HG03097 (cell line): ENCODE results near the gene EPHB2.

Experiments used
- ATAC-seq: cut with Tn5 transposase; IDR thresholded peaks from one replicate; pipeline ENCODE4 v1.9.1; 2021; ENCODE audit not compliant: unreplicated experiment, low FRiP score

Gene EPHB2

DNA sequence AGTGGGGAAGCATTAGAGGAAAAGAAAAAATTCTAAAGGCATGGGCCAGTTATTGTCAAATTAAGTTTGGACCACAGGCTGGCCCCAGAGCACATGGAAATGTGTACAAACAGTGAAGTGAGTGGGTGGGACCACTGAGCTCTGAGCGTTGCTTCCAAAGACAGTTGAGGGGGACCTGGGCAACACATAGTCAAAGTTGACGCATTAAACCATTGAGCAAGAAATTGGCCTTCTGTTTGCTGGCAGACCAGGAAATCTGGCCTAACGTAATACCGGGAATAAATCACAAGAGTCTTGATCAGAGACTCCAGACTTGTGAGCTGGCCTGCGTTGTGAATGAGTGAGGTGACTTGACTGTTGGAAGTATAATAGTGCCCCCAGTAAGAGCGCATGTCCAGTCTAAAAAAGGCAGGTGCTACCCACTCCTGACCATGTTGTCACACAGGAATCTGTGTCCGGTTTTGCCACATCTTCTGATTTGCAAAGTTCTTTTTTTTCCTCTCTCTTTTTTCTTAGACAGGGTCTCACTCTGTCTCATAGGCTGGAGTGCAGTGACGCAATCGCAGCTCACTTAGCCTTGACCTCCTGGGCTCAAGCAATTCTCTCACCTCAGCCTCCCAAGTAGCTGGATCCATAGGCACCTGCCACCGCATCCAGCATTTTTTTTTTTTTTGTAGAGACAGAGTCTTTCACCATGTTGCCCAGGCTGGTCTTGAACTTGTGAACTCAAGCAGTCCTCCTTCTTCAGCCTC, 10.7 kb downstream of the EPHB2 start:
- no peak for ATAC-seq

- no peak for ATAC-seq
Observed at GRCh38 chr1:22722901-22723550, 12.4 kb downstream of the EPHB2 start.

DNA sequence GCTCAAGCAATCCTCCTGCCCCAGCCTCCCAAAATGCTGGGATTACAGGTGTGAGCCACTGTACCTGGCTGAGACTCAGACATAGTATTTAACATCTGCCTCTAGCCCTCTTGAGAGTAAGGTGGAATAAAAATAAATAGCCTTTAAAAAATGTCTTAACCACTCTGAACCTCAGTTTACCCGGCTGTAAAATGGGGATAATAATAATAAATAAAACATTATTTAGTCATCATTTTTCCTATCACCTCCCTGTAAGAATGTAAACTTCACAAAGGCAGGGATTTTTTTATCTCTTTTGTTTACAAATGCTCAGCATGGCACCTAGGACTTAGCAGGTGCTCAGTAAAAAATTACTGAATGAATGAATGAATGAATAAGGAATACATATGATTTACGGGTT, 17.2 kb downstream of the EPHB2 start:
- no peak for ATAC-seq

GRCh38 chr1:22728751-22729399, 18.2 kb downstream of the EPHB2 start:
- no peak for ATAC-seq

- no peak for ATAC-seq
Observed at GRCh38 chr1:22729400-22729773, 18.7 kb downstream of the EPHB2 start.

GRCh38 chr1:22729912-22730311, 19.3 kb downstream of the EPHB2 start:
- ATAC-seq: no peak

DNA sequence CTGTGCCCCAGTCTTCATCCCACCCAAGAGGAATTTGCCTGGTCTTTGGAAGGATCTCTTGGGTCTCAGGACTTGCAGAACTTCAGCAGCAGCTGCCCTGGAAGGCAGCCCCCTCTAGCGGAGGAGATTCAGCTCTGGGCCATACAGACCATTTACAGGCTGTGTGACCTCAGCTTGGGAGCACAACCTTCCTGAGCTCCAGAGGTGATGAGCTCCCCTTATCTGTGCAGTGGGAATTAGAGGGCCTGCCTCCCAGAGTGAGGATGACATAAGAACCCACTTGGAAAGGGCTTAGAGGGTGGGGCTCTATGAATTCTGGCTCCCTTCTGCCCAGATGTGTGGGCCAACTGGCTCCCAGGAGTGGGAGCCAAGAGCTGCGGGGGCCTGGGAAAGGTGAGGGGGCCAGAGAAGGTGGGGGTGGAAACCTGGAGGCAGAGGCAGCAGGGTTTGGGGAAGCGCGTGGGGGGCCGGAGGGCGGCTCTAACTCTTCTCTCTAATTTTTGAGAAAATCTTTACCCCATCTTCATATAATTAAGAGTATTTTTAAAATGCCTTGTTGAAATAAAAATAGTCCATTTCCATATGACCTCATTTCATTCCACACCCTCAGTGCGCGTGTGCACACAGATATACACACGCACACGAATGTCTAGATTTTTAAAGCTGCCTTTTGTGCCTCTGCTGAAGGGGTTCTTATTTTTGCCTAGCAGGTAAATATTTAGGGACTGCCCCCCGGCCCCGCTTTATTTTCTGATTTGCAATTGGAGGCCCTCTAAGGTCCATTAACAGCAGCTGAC, 21.5 kb downstream of the EPHB2 start:
- no peak for ATAC-seq

GRCh38 chr1:22733643-22734042, 23.0 kb downstream of the EPHB2 start:
- ATAC-seq: no peak

DNA sequence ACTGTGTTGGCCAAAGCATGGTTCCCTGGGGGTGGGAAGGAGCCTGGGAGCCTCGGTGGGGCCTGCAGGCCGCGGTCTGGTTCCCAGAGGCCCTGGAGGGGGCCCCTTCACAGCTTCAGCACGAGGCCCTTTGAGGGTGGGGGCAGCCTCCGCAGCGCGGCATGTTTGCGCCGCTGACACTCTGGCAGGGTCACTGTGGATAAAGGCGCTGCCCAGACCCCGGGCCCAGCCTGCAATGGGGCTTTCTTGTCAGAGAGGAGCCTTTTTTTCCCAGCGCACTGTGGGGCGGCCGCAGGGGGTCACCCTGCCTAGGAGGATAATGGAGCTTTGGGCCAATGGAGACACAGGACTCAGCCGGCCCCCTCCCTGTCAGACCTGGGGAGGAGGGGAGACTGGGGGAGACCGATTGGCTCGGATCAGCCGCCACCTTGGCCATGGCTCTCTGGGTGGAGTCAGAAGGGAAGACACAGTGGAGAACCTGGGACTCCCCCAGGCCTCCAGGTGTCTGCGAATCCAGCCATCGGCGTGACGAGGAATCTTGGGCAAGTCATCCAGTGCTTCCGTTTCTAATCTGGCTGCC, 26.0 kb downstream of the EPHB2 start:
- ATAC-seq: no peak

- ATAC-seq: no peak
Observed at GRCh38 chr1:22737374-22738068, 26.9 kb downstream of the EPHB2 start.

DNA sequence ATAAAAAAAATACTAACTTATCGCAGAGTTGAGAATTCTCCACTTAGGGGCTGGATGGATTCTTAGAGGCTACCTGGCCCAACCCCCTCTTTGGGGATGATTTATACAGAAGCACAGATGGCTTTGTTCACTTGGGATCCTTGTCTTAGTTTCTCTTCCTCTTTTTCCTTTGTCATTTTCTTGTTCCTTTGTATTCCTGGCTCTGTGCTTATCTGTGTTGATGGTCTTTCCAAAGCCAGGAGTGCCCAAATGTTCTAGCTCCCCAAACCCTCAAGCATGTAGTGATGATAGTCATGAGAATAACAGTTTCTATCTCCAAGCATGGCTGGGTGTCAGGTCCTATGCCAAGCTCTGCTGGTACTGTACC, 27.4 kb downstream of the EPHB2 start:
- no peak for ATAC-seq

GRCh38 chr1:22738522-22738921, 27.9 kb downstream of the EPHB2 start:
- no peak for ATAC-seq

DNA sequence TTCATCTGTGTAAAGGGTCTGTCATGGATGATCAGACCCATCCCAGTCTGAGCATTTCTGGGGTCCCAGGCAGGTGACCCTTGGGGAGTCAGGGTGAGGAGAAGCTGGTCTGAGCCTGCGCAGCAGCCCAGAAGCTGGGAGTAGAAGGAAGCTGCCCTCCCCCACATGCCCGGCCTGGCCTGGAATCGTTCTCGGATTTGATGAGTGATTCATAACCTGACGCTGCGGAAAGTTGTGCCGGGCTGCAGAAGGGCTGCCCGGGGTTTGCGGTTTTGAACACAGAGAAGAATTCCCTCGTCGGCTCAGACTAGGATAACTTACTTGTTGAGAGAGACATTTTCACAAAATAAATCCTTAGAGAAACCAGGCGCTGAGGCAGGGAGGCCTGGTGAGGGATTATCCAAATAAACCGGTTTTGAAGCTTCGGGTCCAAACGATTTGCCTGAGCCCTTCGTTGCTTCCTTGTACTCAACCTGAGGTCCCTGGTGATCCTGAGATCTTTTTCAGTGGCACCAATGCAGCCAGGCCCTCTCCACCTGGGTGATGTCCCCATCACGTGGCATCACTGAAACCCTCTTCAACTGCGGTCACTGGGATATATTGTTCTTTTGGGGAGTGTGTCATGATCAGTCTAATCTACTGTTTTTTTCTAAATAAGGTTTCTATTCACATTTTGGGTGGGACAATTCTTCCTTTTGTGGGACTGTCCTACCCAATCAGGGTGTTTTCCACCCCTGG, 29.2 kb downstream of the EPHB2 start:
- no peak for ATAC-seq

GRCh38 chr1:22741118-22741517, 30.5 kb downstream of the EPHB2 start:
- ATAC-seq: no peak

- ATAC-seq: no peak
Observed at GRCh38 chr1:22745669-22746585, 35.3 kb downstream of the EPHB2 start.

DNA sequence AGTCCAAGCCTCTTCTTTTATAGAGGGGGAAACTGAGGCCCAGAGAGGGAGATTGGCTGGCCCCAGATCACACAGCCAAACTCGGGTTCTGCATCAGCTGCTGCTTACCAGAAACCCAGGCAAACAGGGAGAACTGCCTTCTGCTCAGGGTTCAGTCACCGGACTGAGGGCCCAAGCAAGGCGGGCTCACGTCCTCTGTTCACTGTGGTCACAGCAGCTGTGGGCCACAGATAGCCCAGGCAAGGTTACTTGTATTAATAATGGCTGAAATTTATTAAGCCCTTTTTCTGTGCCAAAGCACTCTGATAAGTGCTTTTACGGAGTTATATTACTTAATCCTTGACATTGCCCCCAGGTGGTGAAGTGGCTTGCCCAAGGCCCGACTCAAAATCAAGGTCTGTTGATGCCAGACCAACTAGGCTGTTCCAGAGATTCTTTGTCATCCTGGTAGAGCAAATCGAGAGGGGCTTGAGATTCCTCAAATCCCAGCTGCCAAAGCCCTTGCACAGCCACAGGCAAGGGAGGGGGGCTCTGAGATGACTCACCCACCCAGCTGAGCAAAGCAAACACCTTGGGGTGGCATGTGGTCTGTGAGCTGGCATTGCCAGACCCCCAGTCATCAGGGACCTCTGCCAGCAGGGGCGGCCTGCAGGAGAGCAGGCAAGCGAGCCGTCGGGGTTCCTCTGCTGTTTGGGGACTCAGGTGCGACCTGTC, 36.5 kb downstream of the EPHB2 start:
- ATAC-seq: no peak

GRCh38 chr1:22747735-22748073, 37.1 kb downstream of the EPHB2 start:
- ATAC-seq: no peak

DNA sequence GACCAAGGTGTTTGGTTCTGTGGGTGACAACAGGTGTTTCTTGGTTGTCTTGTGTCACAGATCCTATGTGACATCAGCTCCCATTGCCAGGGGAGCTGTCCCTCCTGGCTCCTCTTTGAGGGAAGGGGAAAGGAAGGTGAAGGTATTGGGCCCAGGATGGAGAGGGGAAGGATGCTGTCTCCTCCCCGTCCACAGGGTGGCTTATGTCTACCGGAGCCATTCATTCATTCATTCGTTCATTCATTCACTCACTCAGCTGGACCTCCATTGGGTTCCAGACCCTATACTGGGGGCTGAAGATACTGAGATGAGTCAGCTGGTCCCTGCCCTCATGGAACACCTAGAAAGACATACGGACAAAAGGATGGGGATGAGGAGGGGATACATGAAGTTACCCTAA, 38.9 kb downstream of the EPHB2 start:
- ATAC-seq: no peak
